ENCODE measurements around the gene ST6GALNAC6.
"Not testable (repeated sequence)": the region's sequence is repeated elsewhere in the genome, so short reads cannot be mapped to it uniquely, and the experiment has no call there.

ST6GALNAC6 gene

DNA sequence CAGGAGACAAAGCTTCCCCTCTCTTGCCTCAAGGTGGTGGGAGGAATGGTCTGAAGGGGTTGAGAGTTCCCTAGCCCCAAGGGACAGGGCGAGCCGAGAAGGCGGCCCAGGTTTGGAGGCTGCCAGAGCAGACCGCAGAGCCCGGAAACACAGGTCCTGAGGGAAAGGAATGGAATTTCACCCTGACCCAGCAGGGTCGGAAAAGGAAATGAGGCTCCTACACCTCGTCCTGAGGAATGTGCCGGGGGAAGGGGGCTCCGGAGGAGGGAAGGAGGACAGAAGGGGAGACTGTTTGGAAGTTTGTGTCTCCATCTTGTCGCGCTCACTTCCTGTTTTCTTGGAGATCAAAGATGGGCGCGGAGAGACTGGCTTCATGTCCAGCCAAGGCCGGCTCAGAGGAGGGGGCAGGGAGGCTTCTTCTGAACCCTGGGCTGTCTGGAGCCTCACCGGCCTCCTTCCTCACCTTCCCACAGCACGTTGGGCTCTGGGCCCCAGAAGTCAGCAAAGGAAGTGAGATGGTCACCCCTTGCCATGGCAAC is 54.5 kb downstream of the ST6GALNAC6 start:
- H3K27ac ChIP-seq: no peak overlapping the region
- no peaks in the 10 kb centered on the region for H3K36me3 ChIP-seq
- no peak overlapping the region for H3K4me3 ChIP-seq (ENCODE audit: low read depth in 1 of 2, low read length in 1 of 2)
- H3K27me3 ChIP-seq: no peaks in the 10 kb centered on the region
- H3K4me1 ChIP-seq (ENCODE audit: control insufficient read depth in 1 of 2, insufficient read depth in 1 of 2, low read depth in 1 of 2, low read length in 1 of 2): no peaks in the 10 kb centered on the region
- no peaks in the 10 kb centered on the region for H3K9me3 ChIP-seq
- TF ChIP-seq CTCF (IDR thresholded peaks at IDR 0.05): no peak

DNA sequence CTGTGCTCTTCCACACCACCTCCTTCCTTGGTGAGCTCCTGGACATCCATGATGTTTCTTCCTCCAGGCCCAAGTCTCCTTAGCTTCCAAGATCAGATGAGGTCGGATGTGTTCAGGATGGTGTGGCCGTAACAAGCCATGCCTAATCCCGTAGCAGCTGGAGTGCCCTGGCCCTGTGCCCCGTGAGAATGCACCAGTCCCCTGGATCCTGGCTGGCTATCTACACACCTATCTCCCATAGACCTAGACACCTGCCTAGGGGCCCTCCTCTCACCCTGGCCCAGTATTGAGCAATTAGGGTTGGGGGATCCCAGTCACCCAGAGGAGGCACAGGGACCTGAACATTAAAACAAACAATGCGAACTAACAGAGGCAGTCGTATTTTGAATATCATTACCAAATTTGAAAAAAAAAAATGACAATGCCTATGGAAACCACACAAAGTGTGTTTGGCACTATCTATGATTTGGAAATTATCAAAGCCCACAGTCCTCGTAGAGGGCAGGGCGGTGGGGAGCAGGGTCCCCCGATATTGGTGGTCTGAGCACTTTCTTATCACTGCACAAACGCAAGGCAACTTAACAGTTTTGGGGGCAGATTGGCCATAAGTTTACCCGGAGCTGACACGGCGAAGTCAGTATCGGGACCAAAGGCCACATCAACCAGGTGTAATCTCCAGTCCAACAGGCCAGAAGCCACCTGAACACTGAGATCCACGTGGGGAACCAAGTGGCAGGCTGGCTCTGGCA is 58.1 kb downstream of the ST6GALNAC6 start:
- no peak overlapping the region for H3K27ac ChIP-seq
- no peak overlapping the region for H3K4me3 ChIP-seq (ENCODE audit: low read depth in 1 of 2, low read length in 1 of 2)
- no peak for TF ChIP-seq CTCF (IDR thresholded peaks at IDR 0.05)
- peaks cover 0 to under 1% of the 10 kb centered on the region in 2 experiments for H3K4me1 ChIP-seq (ENCODE audit: control insufficient read depth in 1 of 2, insufficient read depth in 1 of 2, low read depth in 1 of 2, low read length in 1 of 2)
- no peaks in the 10 kb centered on the region for H3K36me3 ChIP-seq
- peaks cover 6% of the 10 kb centered on the region for H3K27me3 ChIP-seq
- no peaks in the 10 kb centered on the region for H3K9me3 ChIP-seq

GRCh38 chr9:127838375-127839078 is 60.9 kb downstream of the ST6GALNAC6 start:
- Histone ChIP-seq H3K27ac (no peak overlapping the region), H3K9me3 (no peaks in the 10 kb centered on the region), H3K4me1 (ENCODE audit: control insufficient read depth in 1 of 2, insufficient read depth in 1 of 2, low read depth in 1 of 2, low read length in 1 of 2) (peaks cover 7 to 11% of the 10 kb centered on the region in 2 experiments), H3K36me3 (no peaks in the 10 kb centered on the region), H3K27me3 (peaks cover 11% of the 10 kb centered on the region), H3K4me3 (ENCODE audit: low read depth in 1 of 2, low read length in 1 of 2) (no peak overlapping the region)
- TF ChIP-seq CTCF (IDR thresholded peaks at IDR 0.05): no peak

DNA sequence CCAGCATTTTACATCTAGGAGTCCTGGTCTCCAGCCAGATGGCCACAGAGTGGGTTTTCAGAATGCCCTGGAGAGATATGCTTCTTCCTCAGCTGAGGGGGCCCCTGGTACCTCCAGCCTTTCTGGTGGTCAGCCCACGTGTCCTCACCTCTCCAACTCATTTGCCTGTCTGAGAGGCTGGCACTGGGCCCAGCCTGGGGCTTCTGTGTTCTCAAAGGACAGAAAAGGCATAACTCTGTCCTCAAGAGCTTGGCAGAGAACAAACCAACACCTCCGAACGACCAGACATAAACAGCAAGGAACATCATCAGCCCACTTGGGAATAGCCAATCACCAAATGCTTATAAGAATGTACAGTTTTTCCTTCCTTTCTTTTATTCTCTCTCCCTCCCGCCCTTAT is 62.1 kb downstream of the ST6GALNAC6 start:
- H3K27me3 ChIP-seq: peaks cover 11% of the 10 kb centered on the region
- peaks cover 7 to 11% of the 10 kb centered on the region in 2 experiments for H3K4me1 ChIP-seq (ENCODE audit: control insufficient read depth in 1 of 2, insufficient read depth in 1 of 2, low read depth in 1 of 2, low read length in 1 of 2)
- H3K4me3 ChIP-seq (ENCODE audit: low read depth in 1 of 2, low read length in 1 of 2): no peak overlapping the region
- H3K27ac ChIP-seq: no peak overlapping the region
- no peak for TF ChIP-seq CTCF (IDR thresholded peaks at IDR 0.05)
- H3K36me3 ChIP-seq: no peaks in the 10 kb centered on the region
- no peaks in the 10 kb centered on the region for H3K9me3 ChIP-seq

GRCh38 chr9:127836561-127836960 is 62.8 kb downstream of the ST6GALNAC6 start:
- Histone ChIP-seq H3K4me1 (ENCODE audit: control insufficient read depth in 1 of 2, insufficient read depth in 1 of 2, low read depth in 1 of 2, low read length in 1 of 2) (peaks cover 7 to 11% of the 10 kb centered on the region in 2 experiments), H3K27me3 (peaks cover 11% of the 10 kb centered on the region)
- not testable (repeated sequence) for H3K4me3 ChIP-seq (ENCODE audit: low read depth in 1 of 2, low read length in 1 of 2); H3K36me3 ChIP-seq; H3K27ac ChIP-seq; H3K9me3 ChIP-seq

All from neutrophil (primary cell).